Keratinocyte (primary cell): ENCODE measurements around the gene SP1. TPM values are rescaled to one million over a fixed set of nuclear protein-coding genes. Genes with fewer than 3 reads are reported as not detected.

ENCODE experiments used
- DNase-seq: peaks from one replicate; pipeline ENCODE4 v3.0.0-alpha.2; 2011; ENCODE audit warnings: low read depth, missing footprints, low spot score
- FAIRE-seq: peaks from 2 replicates; lab custom pipeline; 2011; peaks lifted over from hg19 to GRCh38; lab: Jason Lieb, UNC
- H2AFZ ChIP-seq: 2 replicates; pipeline ENCODE4 v1.6.0; 2012; ENCODE audit warnings: low read length, control low read depth, inconsistent platforms; ENCODE audit not compliant: control insufficient read depth
- H3K27ac ChIP-seq: 2 replicates; pipeline ENCODE4 v1.5.1; 2011; ENCODE audit warnings: low read length; ENCODE audit not compliant: control insufficient read depth, insufficient read depth
- H3K27me3 ChIP-seq: 3 replicates; pipeline ENCODE4 v1.6.0; 2011; ENCODE audit warnings: low read length; ENCODE audit not compliant: control insufficient read depth, insufficient read depth; ENCODE audit errors: extremely low read depth
- H3K36me3 ChIP-seq, 2 experiments: 2 replicates in 1 of 2; 3 replicates in 1 of 2; pipeline ENCODE4 v1.5.1; 2011; ENCODE audit warnings: low read length in 2 of 2, mild to moderate bottlenecking in 1 of 2; ENCODE audit not compliant: control insufficient read depth in 2 of 2, insufficient read depth in 2 of 2; ENCODE audit errors: extremely low read depth in 1 of 2
- H3K4me1 ChIP-seq: 3 replicates; pipeline ENCODE4 v1.5.1; 2011; ENCODE audit warnings: low read length; ENCODE audit not compliant: control insufficient read depth, insufficient read depth; ENCODE audit errors: extremely low read depth
- H3K4me2 ChIP-seq: 3 replicates; pipeline ENCODE4 v1.6.0; 2011; ENCODE audit warnings: low read depth, low read length; ENCODE audit not compliant: control insufficient read depth, insufficient read depth; ENCODE audit errors: extremely low read depth
- H3K4me3 ChIP-seq, 3 experiments: fragments of 200-600 bp in 1 of 3; sonication (generic) in 1 of 3; 2 replicates in 2 of 3; 3 replicates in 1 of 3; pipeline ENCODE4 v1.5.1; 2011 to 2016; ENCODE audit warnings: low read length in 3 of 3, mild to moderate bottlenecking in 3 of 3, control low read depth in 2 of 3, inconsistent platforms in 1 of 3, low read depth in 1 of 3, mixed read lengths in 1 of 3, mixed run types in 1 of 3, moderate library complexity in 1 of 3; ENCODE audit not compliant: control insufficient read depth in 2 of 3, insufficient read depth in 2 of 3; ENCODE audit errors: extremely low read depth in 1 of 3
- H3K79me2 ChIP-seq: 2 replicates; pipeline ENCODE4 v1.6.0; 2012; ENCODE audit warnings: low read length; ENCODE audit not compliant: control insufficient read depth, insufficient read depth
- H3K9ac ChIP-seq: 3 replicates; pipeline ENCODE4 v1.6.0; 2011; ENCODE audit warnings: low read length; ENCODE audit not compliant: control insufficient read depth, insufficient read depth; ENCODE audit errors: extremely low read depth
- H3K9me1 ChIP-seq: 3 replicates; pipeline ENCODE4 v1.6.0; 2011; ENCODE audit warnings: low read length; ENCODE audit not compliant: control insufficient read depth, insufficient read depth; ENCODE audit errors: extremely low read depth
- H3K9me3 ChIP-seq: 2 replicates; pipeline ENCODE4 v1.5.1; 2012; ENCODE audit warnings: low read depth, low read length; ENCODE audit not compliant: control insufficient read depth
- H4K20me1 ChIP-seq: 3 replicates; pipeline ENCODE4 v1.6.0; 2011; ENCODE audit warnings: low read length; ENCODE audit not compliant: control insufficient read depth, insufficient read depth; ENCODE audit errors: extremely low read depth
- EZH2 ChIP-seq: IDR thresholded peaks from one replicate; pipeline ENCODE4 v1.6.1; 2012; ENCODE audit warnings: inconsistent platforms, mild to moderate bottlenecking, low read length, moderate library complexity
- dilution Hi-C: fragments of 300-500 bp; cut with MboI; formaldehyde crosslinking; loops from one replicate; pipeline ENCODE4 v1.7.0; 2020; ENCODE audit warnings: low sequenced_read_pairs; ENCODE audit not compliant: extremely low pct_ligation_motif_present
- polyA plus RNA-seq, 5 experiments: library from polyadenylated mRNA; depleted of rRNA in 3 of 5; stranded (reverse) in 3 of 5; stranded (forward) in 1 of 5; unstranded in 1 of 5; fragments of >200 nt; gene quantifications; 1 replicate in 1 of 5; 2 replicates in 3 of 5; 3 replicates in 1 of 5; pipeline versions ENCODE4 v1.2.1 to v1.2.3, GENCODE V29; 2011 to 2012; ENCODE audit warnings: missing spikeins in 2 of 5, low read depth in 1 of 5, low replicate concordance in 1 of 5
- TF ChIP-seq, protein P1 (sequence below), 3 experiments: IDR thresholded peaks in 1 of 3; conservative IDR thresholded peaks in 1 of 3; optimal IDR thresholded peaks in 1 of 3; 2 replicates in 2 of 3; 3 replicates in 1 of 3; pipeline versions ENCODE3 to v1.5.1; 2011; ENCODE audit warnings: low read length in 3 of 3, mild to moderate bottlenecking in 3 of 3, moderate library complexity in 2 of 3, control low read depth in 1 of 3, inconsistent platforms in 1 of 3; ENCODE audit not compliant: insufficient read depth in 2 of 3; ENCODE audit errors: extremely low read depth in 1 of 3

SP1 gene
- polyA plus RNA-seq, 1 donor (not counting 4 experiments of a cell fraction or from before 2014, with no cell fraction given), result 30.7 TPM

DNA sequence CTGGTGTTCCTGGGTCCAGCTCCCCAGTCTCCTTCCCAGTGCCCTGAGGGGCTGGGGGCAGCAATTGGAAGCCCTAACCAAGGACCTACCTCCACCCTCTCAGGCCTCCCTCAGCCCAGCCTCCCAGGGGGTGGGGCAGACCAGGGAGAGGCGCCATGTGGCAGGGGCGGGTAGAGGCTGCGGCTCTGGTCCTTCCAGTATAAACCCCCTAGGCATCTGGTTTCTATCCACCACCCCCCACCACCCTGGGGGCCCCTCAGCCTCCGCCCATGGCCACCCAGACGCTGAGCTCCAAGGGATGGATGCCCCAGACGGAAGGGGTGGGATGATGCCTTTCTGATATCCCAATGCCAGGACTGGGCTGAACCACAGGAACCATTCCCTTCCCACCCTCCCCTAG is 41.1 kb upstream of the SP1 start:
- no peaks in the 10 kb centered on the region for H3K4me1 ChIP-seq
- H3K27me3 ChIP-seq, result peaks cover 38% of the 10 kb centered on the region
- no peak overlapping the region for H3K9ac ChIP-seq
- FAIRE-seq (no peak), DNase-seq (no peak)
- TF ChIP-seq, protein P1, sequence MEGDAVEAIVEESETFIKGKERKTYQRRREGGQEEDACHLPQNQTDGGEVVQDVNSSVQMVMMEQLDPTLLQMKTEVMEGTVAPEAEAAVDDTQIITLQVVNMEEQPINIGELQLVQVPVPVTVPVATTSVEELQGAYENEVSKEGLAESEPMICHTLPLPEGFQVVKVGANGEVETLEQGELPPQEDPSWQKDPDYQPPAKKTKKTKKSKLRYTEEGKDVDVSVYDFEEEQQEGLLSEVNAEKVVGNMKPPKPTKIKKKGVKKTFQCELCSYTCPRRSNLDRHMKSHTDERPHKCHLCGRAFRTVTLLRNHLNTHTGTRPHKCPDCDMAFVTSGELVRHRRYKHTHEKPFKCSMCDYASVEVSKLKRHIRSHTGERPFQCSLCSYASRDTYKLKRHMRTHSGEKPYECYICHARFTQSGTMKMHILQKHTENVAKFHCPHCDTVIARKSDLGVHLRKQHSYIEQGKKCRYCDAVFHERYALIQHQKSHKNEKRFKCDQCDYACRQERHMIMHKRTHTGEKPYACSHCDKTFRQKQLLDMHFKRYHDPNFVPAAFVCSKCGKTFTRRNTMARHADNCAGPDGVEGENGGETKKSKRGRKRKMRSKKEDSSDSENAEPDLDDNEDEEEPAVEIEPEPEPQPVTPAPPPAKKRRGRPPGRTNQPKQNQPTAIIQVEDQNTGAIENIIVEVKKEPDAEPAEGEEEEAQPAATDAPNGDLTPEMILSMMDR (optimal IDR thresholded peaks at IDR 0.05 in 1 of 3, IDR thresholded peaks at IDR 0.05 in 1 of 3, conservative IDR thresholded peaks at IDR 0.05 in 1 of 3; ENCODE audit: extremely low read depth in 1 of 3, insufficient read depth in 2 of 3, low read length in 3 of 3), result no peak
- no peak for TF ChIP-seq EZH2
- no peak overlapping the region for H3K4me2 ChIP-seq
- no peak overlapping the region for H3K4me3 ChIP-seq
- no peaks in the 10 kb centered on the region for H3K79me2 ChIP-seq
- H3K9me3 ChIP-seq, result no peaks in the 10 kb centered on the region
- no peaks in the 10 kb centered on the region for H4K20me1 ChIP-seq
- H3K36me3 ChIP-seq, result no peaks in the 10 kb centered on the region
- no peak overlapping the region for H2AFZ ChIP-seq
- no peak overlapping the region for H3K27ac ChIP-seq
- H3K9me1 ChIP-seq, result no peaks in the 10 kb centered on the region
- dilution Hi-C loops, result no loop called here

GRCh38 chr12:53340398-53340797 is 39.6 kb upstream of the SP1 start:
- no peak for DNase-seq
- dilution Hi-C loops, result no loop called here
- Histone ChIP-seq H3K36me3 (no peaks in the 10 kb centered on the region), H3K9me3 (no peaks in the 10 kb centered on the region), H3K27ac (no peak overlapping the region), H3K4me1 (peaks cover 1% of the 10 kb centered on the region), H3K9me1 (no peaks in the 10 kb centered on the region), H4K20me1 (no peaks in the 10 kb centered on the region), H3K4me2 (no peak overlapping the region), H3K4me3 (no peak overlapping the region), H2AFZ (no peak overlapping the region), H3K9ac (no peak overlapping the region), H3K27me3 (peaks cover 37% of the 10 kb centered on the region), H3K79me2 (no peaks in the 10 kb centered on the region)
- TF ChIP-seq, protein P1 (optimal IDR thresholded peaks at IDR 0.05 in 1 of 3, IDR thresholded peaks at IDR 0.05 in 1 of 3, conservative IDR thresholded peaks at IDR 0.05 in 1 of 3; ENCODE audit: extremely low read depth in 1 of 3, insufficient read depth in 2 of 3, low read length in 3 of 3), result no peak
- TF ChIP-seq EZH2, result no peak
- FAIRE-seq, result no peak
